HK-2 (cell line): ENCODE results near the gene OBP2A.

ENCODE experiments used
- DNase-seq: peaks from one replicate; pipeline ENCODE4 v3.0.0-alpha.2; 2018; ENCODE audit not compliant: unreplicated experiment

The OBP2A gene

GRCh38 chr9:135551456-135551855 is 5.5 kb downstream of the OBP2A start:
- DNase-seq = no peak

- no peak for DNase-seq
Measured at GRCh38 chr9:135552021-135552697, 6.2 kb downstream of the OBP2A start.

- DNase-seq = no peak
Measured at GRCh38 chr9:135552698-135553171, 6.8 kb downstream of the OBP2A start.

GRCh38 chr9:135554718-135555117 is 8.8 kb downstream of the OBP2A start:
- DNase-seq = no peak

GRCh38 chr9:135555203-135555602 is 9.3 kb downstream of the OBP2A start:
- DNase-seq = no peak

GRCh38 chr9:135555910-135556309 is 10.0 kb downstream of the OBP2A start:
- DNase-seq = no peak

GRCh38 chr9:135559606-135560005 is 13.7 kb downstream of the OBP2A start:
- no peak for DNase-seq

GRCh38 chr9:135561391-135562234 is 15.7 kb downstream of the OBP2A start, which contains the start of gene PAEP:
TSS of gene PAEP (plus strand) at chr9:135561756.
- no peak for DNase-seq

GRCh38 chr9:135562235-135562745 is 16.4 kb downstream of the OBP2A start:
- DNase-seq = no peak

- no peak for DNase-seq
Measured at GRCh38 chr9:135563039-135563476, 17.1 kb downstream of the OBP2A start.

GRCh38 chr9:135563858-135564257 is 17.9 kb downstream of the OBP2A start:
- no peak for DNase-seq

GRCh38 chr9:135565141-135565628 is 19.3 kb downstream of the OBP2A start:
- no peak for DNase-seq

- DNase-seq = no peak
Measured at GRCh38 chr9:135565636-135566035, 19.7 kb downstream of the OBP2A start.

- DNase-seq = no peak
Measured at GRCh38 chr9:135566552-135566951, 20.6 kb downstream of the OBP2A start.

- no peak for DNase-seq
Measured at GRCh38 chr9:135567311-135567710, 21.4 kb downstream of the OBP2A start.

GRCh38 chr9:135568026-135568425 is 22.1 kb downstream of the OBP2A start:
- DNase-seq = no peak

- DNase-seq = no peak
Measured at GRCh38 chr9:135570456-135570855, 24.5 kb downstream of the OBP2A start.

GRCh38 chr9:135572233-135572632 is 26.3 kb downstream of the OBP2A start:
- no peak for DNase-seq

- DNase-seq = no peak
Measured at GRCh38 chr9:135573124-135573523, 27.2 kb downstream of the OBP2A start.

GRCh38 chr9:135574331-135574730 is 28.4 kb downstream of the OBP2A start:
- DNase-seq = no peak

GRCh38 chr9:135574943-135575342 is 29.0 kb downstream of the OBP2A start:
- DNase-seq = no peak

GRCh38 chr9:135575995-135576631 is 30.2 kb downstream of the OBP2A start:
- DNase-seq = no peak
